Lower leg skin (tissue), 3 donors: ENCODE results near the gene ARPC2.

ENCODE experiments used
- CTCF ChIP-seq, 3 donors: fragments of 450-650 bp; IDR thresholded peaks; one replicate each; pipeline ENCODE4 v1.5.1; 2016; ENCODE audit warnings: antibody characterized with exemption in 3 of 3, mild to moderate bottlenecking in 3 of 3, moderate library complexity in 2 of 3
- POLR2A ChIP-seq, 2 donors: fragments of 450-650 bp; IDR thresholded peaks; one replicate each; pipeline ENCODE4 v1.6.1; 2016 to 2017; ENCODE audit warnings: antibody characterized with exemption in 2 of 2, mild to moderate bottlenecking in 1 of 2, moderate library complexity in 1 of 2

GRCh38 chr2:218193701-218194100 is 23.3 kb upstream of the ARPC2 start:
- TF ChIP-seq CTCF (IDR thresholded peaks at IDR 0.05) (no peak), POLR2A (IDR thresholded peaks at IDR 0.05) (no peak)
